ENCODE measurements around the gene GRK2.
A peak's percentile ranks its signal among the peaks of the same experiment; 100 is the strongest.

The GRK2 gene

DNA sequence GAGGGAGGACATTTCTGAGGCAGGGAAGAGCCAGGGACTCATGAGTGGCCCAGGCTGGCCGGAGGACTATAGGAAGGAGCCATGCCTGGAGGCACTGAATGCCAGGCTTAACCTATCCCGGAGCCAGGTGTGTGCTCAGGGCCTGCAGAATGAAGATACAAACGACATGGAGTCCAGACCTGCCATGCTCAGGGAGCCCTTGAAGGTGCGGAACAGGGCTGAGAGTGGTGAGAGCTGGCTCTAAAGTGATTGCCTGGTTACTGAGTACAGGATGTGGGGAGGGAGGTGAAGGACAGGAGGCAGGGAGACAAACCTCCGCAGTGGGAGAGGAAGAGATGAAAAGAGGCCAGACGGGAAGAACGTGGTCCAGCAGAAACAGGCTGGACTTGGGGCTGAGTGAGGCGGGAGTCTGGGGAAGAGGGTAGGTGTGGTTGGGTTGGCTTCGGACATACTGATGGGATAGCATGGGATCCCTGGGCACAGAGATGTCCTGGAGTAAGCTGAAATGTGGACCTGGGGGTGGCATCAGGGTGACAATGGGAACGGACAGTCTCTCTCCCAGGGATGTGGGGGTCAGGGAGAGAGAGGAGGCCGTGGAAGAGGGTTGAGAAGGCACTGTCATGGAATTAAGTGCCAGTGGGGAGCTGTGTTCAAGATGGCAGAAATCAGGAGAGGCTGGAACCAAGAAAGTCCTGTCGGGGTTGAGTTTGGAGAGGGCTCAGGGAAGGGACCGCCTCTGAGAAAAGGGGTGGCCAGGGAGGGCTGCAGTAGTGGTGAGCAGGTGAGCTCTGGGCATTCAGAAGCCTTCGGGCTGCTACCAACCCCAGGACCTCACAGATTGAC is 21.3 kb downstream of the GRK2 start:
- TF ChIP-seq, protein P1, sequence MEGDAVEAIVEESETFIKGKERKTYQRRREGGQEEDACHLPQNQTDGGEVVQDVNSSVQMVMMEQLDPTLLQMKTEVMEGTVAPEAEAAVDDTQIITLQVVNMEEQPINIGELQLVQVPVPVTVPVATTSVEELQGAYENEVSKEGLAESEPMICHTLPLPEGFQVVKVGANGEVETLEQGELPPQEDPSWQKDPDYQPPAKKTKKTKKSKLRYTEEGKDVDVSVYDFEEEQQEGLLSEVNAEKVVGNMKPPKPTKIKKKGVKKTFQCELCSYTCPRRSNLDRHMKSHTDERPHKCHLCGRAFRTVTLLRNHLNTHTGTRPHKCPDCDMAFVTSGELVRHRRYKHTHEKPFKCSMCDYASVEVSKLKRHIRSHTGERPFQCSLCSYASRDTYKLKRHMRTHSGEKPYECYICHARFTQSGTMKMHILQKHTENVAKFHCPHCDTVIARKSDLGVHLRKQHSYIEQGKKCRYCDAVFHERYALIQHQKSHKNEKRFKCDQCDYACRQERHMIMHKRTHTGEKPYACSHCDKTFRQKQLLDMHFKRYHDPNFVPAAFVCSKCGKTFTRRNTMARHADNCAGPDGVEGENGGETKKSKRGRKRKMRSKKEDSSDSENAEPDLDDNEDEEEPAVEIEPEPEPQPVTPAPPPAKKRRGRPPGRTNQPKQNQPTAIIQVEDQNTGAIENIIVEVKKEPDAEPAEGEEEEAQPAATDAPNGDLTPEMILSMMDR (IDR thresholded peaks at IDR 0.05), result no peak
- TF ChIP-seq ZFX (IDR thresholded peaks at IDR 0.05; ENCODE audit: borderline replicate concordance), result no peak
- peak overlapping the region; percentile 91 for H3K27ac ChIP-seq

DNA sequence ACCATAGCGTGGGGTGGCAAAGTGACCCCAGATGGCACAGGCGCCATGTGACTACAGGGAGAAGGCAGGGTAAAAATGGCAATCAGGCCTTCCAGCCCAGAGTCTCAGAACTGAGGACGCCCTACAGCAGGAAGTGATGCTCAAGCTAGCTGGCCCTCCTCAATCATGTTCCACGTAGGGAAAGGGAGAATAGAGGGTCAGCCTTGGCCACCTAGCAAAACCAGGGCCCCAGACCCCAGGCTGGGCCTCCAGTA is 21.9 kb downstream of the GRK2 start:
- H3K27ac ChIP-seq, result peak overlapping the region; percentile 91
- TF ChIP-seq, protein P1 (IDR thresholded peaks at IDR 0.05), result no peak
- no peak for TF ChIP-seq ZFX (IDR thresholded peaks at IDR 0.05; ENCODE audit: borderline replicate concordance)

DNA sequence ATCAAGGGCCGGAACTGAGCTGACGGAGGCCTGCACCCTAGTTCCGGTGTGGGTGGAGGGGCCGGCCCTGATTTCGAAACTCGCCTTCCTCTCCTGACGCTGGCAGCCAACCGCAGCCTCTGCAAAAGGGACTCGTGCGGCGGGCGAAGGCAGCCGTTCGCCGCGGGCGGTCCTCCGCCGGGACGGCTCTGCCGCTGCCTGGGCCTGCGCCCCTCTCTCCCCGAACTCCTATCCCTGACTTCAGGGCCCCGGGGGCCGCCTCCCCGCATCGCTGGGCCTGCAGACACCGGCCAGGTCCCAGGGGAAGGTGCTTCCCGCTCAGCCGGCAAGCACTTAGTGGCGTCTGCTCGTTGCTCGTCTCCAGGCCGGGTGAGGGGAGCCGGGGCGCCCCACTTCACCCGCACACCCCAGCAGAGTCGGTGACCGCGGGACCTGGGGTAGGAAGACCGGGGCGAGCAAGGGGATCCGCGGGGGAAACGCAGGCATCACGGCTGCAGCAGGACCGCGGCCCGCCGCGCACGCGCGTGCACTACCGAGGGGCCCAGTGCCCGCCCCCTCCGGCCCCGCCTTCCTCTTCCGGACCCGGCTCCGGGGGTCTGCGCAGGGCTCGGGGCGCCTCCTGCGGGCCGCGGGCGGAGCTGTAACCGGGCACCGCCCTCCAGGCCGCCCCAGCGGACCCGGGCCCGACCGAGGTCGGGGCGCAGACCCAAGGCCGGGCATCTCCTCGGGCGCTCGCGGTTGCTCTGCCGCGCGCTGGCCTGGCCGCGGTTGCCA is 22.4 kb downstream of the GRK2 start:
- TF ChIP-seq, protein P1 (IDR thresholded peaks at IDR 0.05), result no peak; the same call in 1 of the 2 replicates
- no peak for TF ChIP-seq ZFX (IDR thresholded peaks at IDR 0.05; ENCODE audit: borderline replicate concordance)
- peak overlapping the region; percentile 91 for H3K27ac ChIP-seq

DNA sequence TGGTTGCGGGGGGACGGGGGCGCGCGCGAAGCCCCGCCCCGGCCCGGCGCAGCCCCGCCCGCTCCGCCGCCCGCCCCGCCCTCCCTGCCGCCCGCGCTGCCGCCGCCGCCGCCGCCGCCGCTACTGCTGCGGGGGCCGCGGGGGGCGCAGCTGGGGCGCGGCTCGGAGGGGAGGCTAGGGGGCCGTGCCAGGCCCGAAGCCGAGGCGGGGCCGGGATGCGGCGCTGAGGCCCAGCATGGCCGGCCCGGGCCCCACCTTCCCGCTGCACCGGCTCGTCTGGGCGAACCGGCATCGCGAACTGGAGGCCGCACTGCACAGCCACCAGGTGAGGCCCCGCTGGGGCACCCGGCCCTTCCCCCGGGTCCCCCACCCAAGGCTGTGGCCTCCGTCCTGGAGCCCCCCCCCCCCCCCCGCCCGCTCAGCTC is 23.0 kb downstream of the GRK2 start, which contains the start of gene ANKRD13D:
TSS of gene ANKRD13D (plus strand) at position 78 of the 425 bp plus-strand sequence. CDS start at position 236, 158 bp downstream.
- TF ChIP-seq, protein P1 (IDR thresholded peaks at IDR 0.05), result peak; percentile 30; the same call in 1 of the 2 replicates
- no peak for TF ChIP-seq ZFX (IDR thresholded peaks at IDR 0.05; ENCODE audit: borderline replicate concordance)
- peak within 1 kb of the TSS; percentile 91 for H3K27ac ChIP-seq

DNA sequence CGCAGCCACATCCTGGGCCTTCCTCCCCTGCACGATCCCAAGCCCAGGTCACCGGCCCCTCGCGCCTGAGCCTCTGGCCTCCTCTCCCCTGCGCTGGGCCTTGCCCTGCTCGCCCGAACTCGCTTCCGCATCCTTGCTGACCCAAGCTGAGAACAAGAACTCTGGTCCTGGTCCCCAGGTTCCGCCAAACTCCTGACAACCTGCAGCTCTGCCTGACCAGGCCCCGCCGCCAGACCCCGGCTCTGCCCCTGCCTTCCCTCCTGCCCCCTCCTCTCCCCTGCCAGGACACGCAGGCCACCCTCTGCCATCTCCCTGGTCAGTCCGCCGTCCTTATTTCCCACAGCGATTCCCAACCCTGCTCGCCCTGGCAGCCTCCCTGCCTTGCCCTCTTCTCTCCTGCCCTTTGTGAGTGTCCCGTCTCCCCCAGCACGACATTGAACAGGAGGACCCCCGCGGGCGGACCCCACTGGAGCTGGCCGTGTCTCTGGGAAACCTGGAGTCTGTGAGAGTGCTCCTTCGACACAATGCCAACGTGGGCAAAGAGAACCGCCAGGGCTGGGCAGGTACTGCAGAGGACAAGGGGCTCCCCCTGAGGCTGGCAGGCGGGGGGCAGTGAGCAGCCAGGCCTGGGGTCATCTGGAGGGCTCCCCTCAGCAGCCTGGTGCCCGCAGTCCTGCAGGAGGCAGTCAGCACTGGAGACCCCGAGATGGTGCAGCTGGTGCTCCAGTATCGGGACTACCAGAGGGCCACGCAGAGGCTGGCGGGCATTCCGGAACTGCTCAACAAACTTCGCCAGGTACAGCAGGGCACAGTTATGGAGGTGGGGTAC is 23.6 kb downstream of the GRK2 start:
- no peak for TF ChIP-seq ZFX (IDR thresholded peaks at IDR 0.05; ENCODE audit: borderline replicate concordance)
- TF ChIP-seq, protein P1 (IDR thresholded peaks at IDR 0.05), result no peak

DNA sequence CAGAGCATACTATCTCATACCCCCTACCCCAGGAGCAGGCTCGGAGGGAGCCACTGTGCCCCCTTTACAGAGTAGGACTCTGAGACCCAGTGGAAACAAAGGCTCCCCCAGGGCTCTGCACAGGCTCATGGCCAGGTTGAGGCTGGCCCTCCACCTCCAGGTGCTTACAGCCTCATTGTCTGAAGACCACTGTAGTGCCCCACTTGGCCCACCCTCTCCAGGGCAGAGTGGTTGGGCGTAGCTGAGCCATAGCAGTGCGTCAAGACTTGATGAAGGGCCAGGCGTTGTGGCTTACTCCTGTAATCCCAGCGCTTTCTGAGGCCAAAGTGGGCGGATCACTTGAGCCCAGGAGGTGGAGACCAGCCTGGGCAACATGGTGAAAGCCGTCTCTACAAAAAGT is 24.5 kb downstream of the GRK2 start:
- TF ChIP-seq ZFX (IDR thresholded peaks at IDR 0.05; ENCODE audit: borderline replicate concordance), result no peak
- TF ChIP-seq, protein P1 (IDR thresholded peaks at IDR 0.05), result no peak
- no peak overlapping the region for H3K27ac ChIP-seq

More for the DNA sequence above, 23.6 kb downstream of the GRK2 start:
- peak overlapping the region; percentile 91 for H3K27ac ChIP-seq
